ENCODE data around the gene ESR2. TPM values are rescaled to one million over a fixed set of nuclear protein-coding genes. Genes with fewer than 3 reads are reported as not detected.

The ESR2 gene
- total and polyA plus RNA-seq, 2 experiments from 2014 or later: 1.00 TPM; not detected in 1

- Histone ChIP-seq H3K4me1 (ENCODE audit: insufficient read depth) (no peaks in the 10 kb centered on the region), H3K27ac (no peak overlapping the region), H3K79me2 (no peaks in the 10 kb centered on the region), H3K36me3 (replicated peaks; ENCODE audit: insufficient read depth, low read depth) (no peaks in the 10 kb centered on the region), H3K27me3 (no peaks in the 10 kb centered on the region), H3K4me3 (no peak overlapping the region), H4K20me1 (ENCODE audit: insufficient read depth, poor library complexity, severe bottlenecking) (no peaks in the 10 kb centered on the region), H3K9me2 (replicated peaks; ENCODE audit: insufficient read depth) (no peaks in the 10 kb centered on the region), H3K9me3 (ENCODE audit: low read depth) (no peaks in the 10 kb centered on the region), H3K4me2 (no peak overlapping the region), H2AFZ (no peak overlapping the region)
- WGBS (ENCODE audit: low lambda C conversion rate, missing lambda C conversion rate): 92% methylated on average over 2 of the region's 2 CpGs
- DNase-seq (ENCODE audit: low spot score): no peak
- TF ChIP-seq CTCF (IDR thresholded peaks at IDR 0.05; ENCODE audit: poor library complexity) (no peak), EZH2 (IDR thresholded peaks at IDR 0.05; ENCODE audit: borderline replicate concordance) (no peak), EZH2phosphoT487 (IDR thresholded peaks at IDR 0.05; ENCODE audit: low read depth, severe bottlenecking, unreplicated experiment) (no peak)
Measured at GRCh38 chr14:64158608-64159007, 135.6 kb downstream of the ESR2 start.

- Histone ChIP-seq H3K4me2 (no peak overlapping the region), H3K4me3 (no peak overlapping the region), H4K20me1 (ENCODE audit: insufficient read depth, poor library complexity, severe bottlenecking) (no peaks in the 10 kb centered on the region), H3K9me3 (ENCODE audit: low read depth) (no peaks in the 10 kb centered on the region), H2AFZ (no peak overlapping the region), H3K79me2 (no peaks in the 10 kb centered on the region), H3K9me2 (replicated peaks; ENCODE audit: insufficient read depth) (no peaks in the 10 kb centered on the region), H3K4me1 (ENCODE audit: insufficient read depth) (no peaks in the 10 kb centered on the region), H3K36me3 (replicated peaks; ENCODE audit: insufficient read depth, low read depth) (peaks cover 5% of the 10 kb centered on the region), H3K27ac (no peak overlapping the region), H3K27me3 (no peaks in the 10 kb centered on the region)
- TF ChIP-seq CTCF (IDR thresholded peaks at IDR 0.05; ENCODE audit: poor library complexity): no peak
- TF ChIP-seq EZH2phosphoT487 (IDR thresholded peaks at IDR 0.05; ENCODE audit: low read depth, severe bottlenecking, unreplicated experiment): no peak
- DNase-seq (ENCODE audit: low spot score): no peak
- WGBS (ENCODE audit: low lambda C conversion rate, missing lambda C conversion rate): 92% methylated on average over 8 of the region's 8 CpGs
Measured at GRCh38 chr14:64149921-64150320, 144.2 kb downstream of the ESR2 start.

GRCh38 chr14:64147126-64147790, 146.9 kb downstream of the ESR2 start:
- H3K4me2 ChIP-seq: no peak overlapping the region
- no peaks in the 10 kb centered on the region for H3K79me2 ChIP-seq
- TF ChIP-seq EZH2phosphoT487 (IDR thresholded peaks at IDR 0.05; ENCODE audit: low read depth, severe bottlenecking, unreplicated experiment) (no peak), CTCF (IDR thresholded peaks at IDR 0.05; ENCODE audit: poor library complexity) (no peak), EZH2 (IDR thresholded peaks at IDR 0.05; ENCODE audit: borderline replicate concordance) (no peak)
- DNase-seq (ENCODE audit: low spot score): no peak
- no peak overlapping the region for H3K4me3 ChIP-seq
- 83% methylated on average over 7 of the region's 7 CpGs for WGBS (ENCODE audit: low lambda C conversion rate, missing lambda C conversion rate)
- H3K9me3 ChIP-seq (ENCODE audit: low read depth): no peaks in the 10 kb centered on the region
- no peaks in the 10 kb centered on the region for H3K4me1 ChIP-seq (ENCODE audit: insufficient read depth)
- no peaks in the 10 kb centered on the region for H3K27me3 ChIP-seq
- no peaks in the 10 kb centered on the region for H3K9me2 ChIP-seq (replicated peaks; ENCODE audit: insufficient read depth)
- no peaks in the 10 kb centered on the region for H4K20me1 ChIP-seq (ENCODE audit: insufficient read depth, poor library complexity, severe bottlenecking)
- H3K36me3 ChIP-seq (replicated peaks; ENCODE audit: insufficient read depth, low read depth): no peaks in the 10 kb centered on the region
- no peak overlapping the region for H2AFZ ChIP-seq
- H3K27ac ChIP-seq: no peak overlapping the region

All from hepatocyte (in vitro differentiated cells).